UCSD-AML1 (cell line): ENCODE results near the gene TTC38.

Source experiments
- DNase-seq: peaks from one replicate; lab custom pipeline; 2025; ENCODE audit not compliant: unreplicated experiment; lab: John Stamatoyannopoulos, UW

TTC38 gene

DNA sequence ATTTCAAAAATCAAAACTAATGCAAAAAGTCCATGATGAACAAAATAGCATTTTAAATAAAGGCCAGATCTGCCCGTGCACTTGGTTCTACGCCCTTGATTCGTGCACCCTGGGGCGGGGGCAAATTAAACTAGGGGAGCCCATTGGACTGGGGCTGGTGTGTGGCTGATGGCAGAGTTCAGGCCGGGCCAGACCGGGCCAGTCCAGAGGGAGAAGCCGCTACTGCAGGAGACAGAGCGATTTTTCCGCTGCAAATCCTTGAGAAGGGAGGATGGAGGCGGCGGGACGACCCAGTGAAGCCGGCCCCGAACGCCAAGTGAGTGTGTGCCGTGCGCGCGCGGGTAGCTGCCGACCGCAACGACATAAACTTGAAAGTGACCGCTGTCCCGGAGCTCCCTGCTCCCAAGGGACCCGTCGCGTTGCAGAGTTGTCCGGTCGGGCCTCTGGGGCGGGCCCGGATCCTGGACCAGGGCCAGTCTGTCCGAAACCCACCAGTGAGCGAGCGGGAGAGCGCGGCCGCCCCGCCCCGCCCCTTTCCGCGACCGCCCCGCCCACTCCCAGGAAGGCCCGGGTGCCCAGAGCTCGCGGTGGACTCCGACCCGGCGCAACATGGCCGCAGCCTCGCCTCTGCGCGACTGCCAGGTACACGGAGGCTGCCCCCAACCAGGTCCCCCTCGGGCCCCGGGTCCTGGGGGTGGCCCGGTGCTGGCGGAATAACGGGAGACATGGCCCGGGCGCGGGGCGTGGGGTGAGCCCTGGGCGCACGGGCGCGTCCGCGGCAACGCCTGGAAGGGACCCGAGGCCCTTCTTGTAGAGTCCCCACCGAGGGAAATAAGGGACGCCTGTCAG lies at the start of gene TTC38:
TSS of gene TTC38 (plus strand) at position 578 of the 849 bp plus-strand sequence. CDS start at position 610, 32 bp downstream.
- DNase-seq, result peak; percentile 85

- no peak for DNase-seq
These were observed 48.2 kb upstream of the TTC38 start for GRCh38 chr22:46219636-46220035.

DNA sequence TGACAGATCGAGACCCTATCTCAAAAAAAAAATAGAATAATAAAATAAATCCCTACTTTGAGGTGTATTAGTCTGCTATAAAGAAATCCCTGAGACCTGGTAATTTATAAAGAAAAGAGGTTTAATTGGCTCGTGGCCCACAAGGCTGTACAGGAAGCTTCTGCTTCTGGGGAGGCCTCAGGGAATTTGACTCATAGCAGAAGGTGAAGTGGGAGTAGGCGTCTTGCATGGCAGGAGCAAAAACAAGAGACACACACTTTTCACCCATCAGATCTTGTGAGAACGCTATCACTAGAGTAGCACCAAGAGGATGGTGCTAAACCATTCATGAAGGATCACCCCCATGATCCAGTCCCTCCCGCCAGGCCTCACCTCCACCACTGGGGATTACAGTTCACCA lies 46.9 kb upstream of the TTC38 start:
- no peak for DNase-seq

GRCh38 chr22:46224044-46224897 lies 43.5 kb upstream of the TTC38 start:
- no peak for DNase-seq

- DNase-seq, result no peak
These were observed 42.9 kb upstream of the TTC38 start for GRCh38 chr22:46224898-46225290.

- no peak for DNase-seq
These were observed 42.2 kb upstream of the TTC38 start for GRCh38 chr22:46225631-46226030.

GRCh38 chr22:46226577-46226976 lies 41.2 kb upstream of the TTC38 start:
- no peak for DNase-seq

GRCh38 chr22:46229701-46230100 lies 38.1 kb upstream of the TTC38 start:
- no peak for DNase-seq

DNA sequence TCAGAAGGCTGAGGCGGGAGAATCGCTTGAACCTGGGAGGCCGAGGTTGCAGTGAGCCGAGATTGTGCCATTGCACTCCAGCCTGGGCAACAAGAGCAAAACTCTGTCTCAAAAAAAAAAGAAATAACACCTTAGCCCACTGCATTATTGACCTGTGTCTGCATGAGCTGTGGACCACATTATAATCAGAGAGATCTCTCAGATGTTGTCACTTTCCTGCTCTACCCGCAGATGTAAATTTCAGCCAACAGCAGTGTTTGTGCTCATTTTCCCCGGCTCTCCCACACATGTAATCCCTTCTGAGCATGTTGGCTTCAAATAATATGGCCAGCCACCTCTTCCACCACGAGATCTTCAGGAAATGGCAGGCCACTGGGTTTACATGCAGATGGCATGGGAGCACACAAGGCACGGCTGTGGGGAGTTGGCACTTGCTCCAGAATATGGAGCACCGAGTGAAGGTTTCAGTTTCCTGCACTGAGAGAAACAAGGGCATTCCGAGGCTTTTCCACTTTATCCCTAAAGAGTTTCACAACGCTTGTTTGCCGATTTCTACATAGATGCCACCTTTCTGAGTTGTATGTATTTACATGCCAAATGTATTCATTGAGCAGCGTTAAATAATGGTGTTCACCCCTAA lies 37.4 kb upstream of the TTC38 start:
- no peak for DNase-seq

- peak; percentile 36 for DNase-seq
These were observed 34.6 kb upstream of the TTC38 start for GRCh38 chr22:46233231-46233630.

DNA sequence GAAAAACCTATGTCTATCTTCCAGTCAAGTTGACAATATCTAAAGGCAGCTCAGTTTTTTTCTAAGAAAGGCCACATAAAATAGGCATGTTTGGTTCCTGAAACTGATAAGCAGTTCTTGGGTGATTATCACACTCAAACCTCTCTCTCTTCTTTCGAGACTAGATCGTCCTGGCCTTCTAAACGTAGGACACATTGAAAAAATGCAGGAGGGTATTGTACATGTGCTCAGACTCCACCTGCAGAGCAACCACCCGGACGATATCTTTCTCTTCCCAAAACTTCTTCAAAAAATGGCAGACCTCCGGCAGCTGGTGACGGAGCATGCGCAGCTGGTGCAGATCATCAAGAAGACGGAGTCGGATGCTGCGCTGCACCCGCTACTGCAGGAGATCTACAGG lies 32.8 kb upstream of the TTC38 start:
- no peak for DNase-seq

- no peak for DNase-seq
These were observed 30.2 kb upstream of the TTC38 start for GRCh38 chr22:46237453-46238124.

GRCh38 chr22:46238541-46238940 lies 29.3 kb upstream of the TTC38 start:
- DNase-seq, result no peak

DNA sequence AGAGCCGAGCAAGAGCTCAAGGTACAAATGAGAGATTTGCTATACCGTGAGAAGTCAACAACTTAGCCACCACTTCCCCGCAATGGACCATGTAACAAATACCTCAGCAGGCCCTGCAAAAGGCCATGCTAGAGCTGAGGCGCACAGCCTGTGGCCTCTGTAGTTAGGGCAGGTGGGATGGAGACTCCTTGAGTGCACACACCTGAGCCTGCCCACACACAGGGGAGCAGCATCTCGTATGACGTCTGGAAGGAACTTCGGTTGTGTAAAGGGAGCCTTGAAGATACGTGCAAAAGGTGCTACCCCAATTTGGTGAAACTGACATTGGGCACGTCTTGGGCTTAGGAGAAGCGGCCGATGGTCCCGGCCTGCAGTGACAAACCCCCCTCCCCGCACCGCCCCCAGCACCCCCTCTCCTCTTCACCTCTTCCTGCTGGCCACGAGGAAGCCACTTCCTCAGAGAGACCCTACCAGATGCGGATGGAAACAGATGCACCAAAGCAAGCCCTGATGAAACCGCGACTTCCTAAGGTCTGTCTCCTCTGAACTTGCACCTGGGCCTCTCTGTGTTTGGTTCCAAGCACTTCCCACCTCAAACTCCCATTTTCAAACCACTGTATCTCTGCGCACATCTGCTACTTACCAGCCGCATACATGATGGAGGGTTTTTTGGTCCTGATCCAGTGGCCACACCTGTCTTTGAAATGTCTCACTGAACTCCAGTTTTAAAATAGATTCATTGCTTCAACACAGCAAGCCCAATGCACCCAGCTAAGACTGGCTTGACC lies 28.4 kb upstream of the TTC38 start:
- DNase-seq, result no peak

DNA sequence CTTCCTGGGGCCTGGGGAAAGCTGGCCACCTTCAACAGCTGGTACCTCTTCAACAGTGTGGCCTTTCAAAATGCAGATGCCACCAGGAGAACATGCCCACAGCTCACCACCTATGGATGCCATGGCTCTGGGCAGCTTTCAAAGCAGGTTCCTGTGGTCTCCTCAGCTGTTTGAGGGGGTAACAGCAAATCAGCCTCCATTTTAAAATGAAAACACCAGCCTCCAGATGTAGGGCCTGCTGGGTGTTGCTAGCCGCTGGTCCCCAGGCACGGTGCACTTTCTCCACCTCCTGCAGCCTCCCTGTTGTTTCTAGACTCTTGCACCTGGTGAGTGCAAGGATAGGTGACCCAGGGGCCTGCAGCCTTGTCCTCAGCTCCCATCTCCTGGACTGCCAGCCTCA lies 27.7 kb upstream of the TTC38 start:
- DNase-seq, result no peak

DNA sequence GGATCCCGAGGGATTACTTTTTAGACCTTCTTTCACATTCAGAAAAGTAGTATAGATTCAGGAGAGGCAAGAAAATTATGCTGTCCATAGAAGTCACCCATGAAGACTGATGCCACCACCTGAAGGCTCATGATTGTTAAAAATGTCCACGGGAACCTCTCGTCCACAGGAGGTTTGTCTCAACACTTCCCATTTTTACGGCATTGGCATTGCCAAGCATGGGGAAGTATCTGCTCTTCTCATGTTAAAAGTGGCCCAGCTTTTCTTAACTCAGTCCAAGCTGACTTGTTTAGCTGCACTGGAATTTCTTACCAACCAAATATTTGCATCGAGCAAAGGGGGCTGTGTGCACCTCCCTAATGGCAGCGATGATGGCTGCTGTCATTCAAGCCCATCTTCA lies 27.3 kb upstream of the TTC38 start:
- no peak for DNase-seq

DNA sequence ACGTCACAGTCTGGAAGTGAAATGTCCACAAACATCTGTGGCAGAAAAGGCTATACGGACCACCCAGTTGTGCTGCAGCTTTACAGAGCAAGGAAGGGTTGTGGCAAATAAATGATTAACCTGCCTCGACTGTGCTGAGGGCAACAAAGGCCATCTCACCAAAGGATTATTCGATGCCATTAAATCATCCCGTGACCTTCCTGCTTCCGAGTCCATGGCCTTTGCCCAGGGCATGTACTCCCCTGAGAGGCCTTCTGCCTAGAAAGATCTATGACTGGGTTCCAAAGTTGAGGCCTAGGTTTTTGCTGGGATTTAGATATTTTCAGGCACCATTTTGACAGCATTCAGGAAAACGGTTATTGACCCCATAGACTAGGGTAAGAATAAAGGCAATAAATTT lies 26.9 kb upstream of the TTC38 start:
- no peak for DNase-seq

- no peak for DNase-seq
These were observed 26.3 kb upstream of the TTC38 start for GRCh38 chr22:46241396-46242007.

GRCh38 chr22:46242076-46242475 lies 25.7 kb upstream of the TTC38 start:
- DNase-seq, result no peak

GRCh38 chr22:46244771-46245170 lies 23.0 kb upstream of the TTC38 start:
- no peak for DNase-seq
